Endothelial cell of umbilical vein (primary cell): Measurements from ENCODE around the gene CHST11.

Experiments
- CTCF ChIP-seq, 2 donors: IDR thresholded peaks; 1 replicate in 1 of 2; 2 replicates in 1 of 2; pipeline ENCODE4 v1.5.1; 2011; ENCODE audit warnings: low read length in 2 of 2, mild to moderate bottlenecking in 2 of 2, moderate library complexity in 2 of 2, control low read depth in 1 of 2, inconsistent platforms in 1 of 2, low read depth in 1 of 2; ENCODE audit not compliant: insufficient read depth in 1 of 2; ENCODE audit errors: extremely low read depth in 1 of 2
- EZH2 ChIP-seq: IDR thresholded peaks from 2 replicates; pipeline ENCODE4 v1.6.1; 2012; ENCODE audit warnings: borderline replicate concordance, low read depth, mild to moderate bottlenecking, moderate library complexity, low read length, inconsistent platforms; ENCODE audit not compliant: severe bottlenecking
- FOS ChIP-seq: IDR thresholded peaks from 2 replicates; pipeline ENCODE4 v1.6.1; 2011; ENCODE audit warnings: mild to moderate bottlenecking, low read length, moderate library complexity, borderline replicate concordance; ENCODE audit not compliant: insufficient read depth
- GATA2 ChIP-seq: IDR thresholded peaks from 2 replicates; pipeline ENCODE4 v1.7.0; 2011; ENCODE audit warnings: low read depth, mild to moderate bottlenecking, moderate library complexity, mixed read lengths, low read length; ENCODE audit not compliant: insufficient read length, insufficient read depth
- JUN ChIP-seq: IDR thresholded peaks from 2 replicates; pipeline ENCODE4 v1.6.1; 2011; ENCODE audit warnings: borderline replicate concordance, low read depth; ENCODE audit not compliant: insufficient read length, insufficient read depth
- MAX ChIP-seq: IDR thresholded peaks from 2 replicates; pipeline ENCODE4 v1.6.1; 2011; ENCODE audit not compliant: insufficient read depth, insufficient read length
- MYC ChIP-seq: IDR thresholded peaks from one replicate; pipeline ENCODE4 v1.6.1; 2011; ENCODE audit warnings: mild to moderate bottlenecking, low read depth, low read length
- POLR2A ChIP-seq: IDR thresholded peaks from 2 replicates; pipeline ENCODE4 v1.6.1; 2012; ENCODE audit warnings: low read depth, mild to moderate bottlenecking, control low read depth, low read length
- POLR2AphosphoS5 ChIP-seq: IDR thresholded peaks from 2 replicates; pipeline ENCODE4 v1.6.1; 2012; ENCODE audit warnings: low read depth, mild to moderate bottlenecking, control low read depth, low read length, moderate library complexity; ENCODE audit not compliant: insufficient read depth

- TF ChIP-seq FOS (no peak), CTCF (IDR thresholded peaks at IDR 0.05; ENCODE audit: extremely low read depth in 1 of 2, insufficient read depth in 1 of 2, low read depth in 1 of 2, low read length in 2 of 2) (no peak), EZH2 (no peak), MAX (no peak), POLR2A (no peak), POLR2AphosphoS5 (no peak), JUN (no peak), MYC (no peak), GATA2 (no peak)
Observed at GRCh38 chr12:104567832-104568486, 111.2 kb downstream of the CHST11 start.
